Fibroblast of lung (primary cell): Measurements from ENCODE around the gene CHRNA9. TPM values are rescaled to one million over a fixed set of nuclear protein-coding genes. Genes with fewer than 3 reads are reported as not detected.
"Not testable (repeated sequence)": the region's sequence is repeated elsewhere in the genome, so short reads cannot be mapped to it uniquely, and the experiment has no call there.

Experiments
- DNase-seq, 2 donors: peaks; one replicate each; pipeline versions ENCODE4 v3.0.0 to v3.0.0-alpha.2; 2010; ENCODE audit warnings: low read depth in 2 of 2
- H2AFZ ChIP-seq: 2 replicates; pipeline ENCODE4 v1.5.1; 2012; ENCODE audit warnings: low read length, control low read depth, inconsistent platforms
- H3K27ac ChIP-seq: 2 replicates; pipeline ENCODE4 v1.5.1; 2011; ENCODE audit warnings: low read length, control low read depth; ENCODE audit not compliant: insufficient read depth
- H3K27me3 ChIP-seq: 2 replicates; pipeline ENCODE4 v1.5.1; 2011; ENCODE audit warnings: mild to moderate bottlenecking, low read length; ENCODE audit not compliant: control insufficient read depth, insufficient read depth
- H3K36me3 ChIP-seq: 2 replicates; pipeline ENCODE4 v1.5.1; 2011; ENCODE audit warnings: low read length; ENCODE audit not compliant: control insufficient read depth, insufficient read depth
- H3K4me1 ChIP-seq: 2 replicates; pipeline ENCODE4 v1.5.1; 2011; ENCODE audit warnings: low read length; ENCODE audit not compliant: control insufficient read depth, insufficient read depth; ENCODE audit errors: extremely low read depth
- H3K4me2 ChIP-seq: 2 replicates; pipeline ENCODE4 v1.5.1; 2011; ENCODE audit warnings: low read length, control low read depth; ENCODE audit not compliant: insufficient read depth; ENCODE audit errors: extremely low read depth
- H3K4me3 ChIP-seq, 4 experiments: fragments of 200-600 bp in 1 of 4; sonication (generic) in 1 of 4; replicated peaks in 1 of 4; 2 replicates each; pipeline ENCODE4 v1.5.1; 2011 to 2016; ENCODE audit warnings: low read length in 4 of 4, low read depth in 3 of 4, mild to moderate bottlenecking in 3 of 4, control low read depth in 2 of 4, inconsistent platforms in 1 of 4, mixed read lengths in 1 of 4; ENCODE audit not compliant: insufficient read depth in 1 of 4; ENCODE audit errors: control extremely low read depth in 1 of 4
- H3K79me2 ChIP-seq: 2 replicates; pipeline ENCODE4 v1.5.1; 2012; ENCODE audit warnings: mild to moderate bottlenecking, low read length, inconsistent platforms; ENCODE audit not compliant: control insufficient read depth, insufficient read depth
- H3K9ac ChIP-seq: 2 replicates; pipeline ENCODE4 v1.5.1; 2011; ENCODE audit warnings: mild to moderate bottlenecking, low read length, control low read depth; ENCODE audit not compliant: insufficient read depth
- H3K9me3 ChIP-seq: 2 replicates; pipeline ENCODE4 v1.5.1; 2012; ENCODE audit warnings: low read depth, low read length; ENCODE audit not compliant: control insufficient read depth, insufficient read depth
- H4K20me1 ChIP-seq: 2 replicates; pipeline ENCODE4 v1.5.1; 2011; ENCODE audit warnings: low read length; ENCODE audit not compliant: control insufficient read depth, insufficient read depth; ENCODE audit errors: extremely low read depth
- EZH2 ChIP-seq: IDR thresholded peaks from 2 replicates; pipeline ENCODE4 v1.5.1; 2012; ENCODE audit warnings: low read length, control low read depth, mild to moderate bottlenecking; ENCODE audit errors: missing control alignments
- polyA plus RNA-seq, 2 donors: library from polyadenylated mRNA; depleted of rRNA in 1 of 2; stranded (reverse) in 1 of 2; unstranded in 1 of 2; fragments of >200 nt; gene quantifications; 2 replicates each; pipeline ENCODE4 v1.2.1, GENCODE V29; 2011 to 2012; ENCODE audit warnings: missing spikeins in 1 of 2
- total RNA-seq: library from RNA; depleted of rRNA; stranded (reverse); fragments of >200 nt; gene quantifications from 2 replicates; pipeline ENCODE4 v1.2.1, GENCODE V29; 2014
- TF ChIP-seq, protein P1 (sequence below), 2 donors: IDR thresholded peaks in 1 of 2; conservative IDR thresholded peaks in 1 of 2; 1 replicate in 1 of 2; 2 replicates in 1 of 2; pipeline ENCODE4 v1.5.1; 2011 to 2012; ENCODE audit warnings: low read length in 2 of 2, control low read depth in 1 of 2, inconsistent platforms in 1 of 2, low read depth in 1 of 2, mild to moderate bottlenecking in 1 of 2

Gene CHRNA9
- total and polyA plus RNA-seq, 2 donors (not counting 1 experiment from before 2014, with no cell fraction given), result not detected

DNA sequence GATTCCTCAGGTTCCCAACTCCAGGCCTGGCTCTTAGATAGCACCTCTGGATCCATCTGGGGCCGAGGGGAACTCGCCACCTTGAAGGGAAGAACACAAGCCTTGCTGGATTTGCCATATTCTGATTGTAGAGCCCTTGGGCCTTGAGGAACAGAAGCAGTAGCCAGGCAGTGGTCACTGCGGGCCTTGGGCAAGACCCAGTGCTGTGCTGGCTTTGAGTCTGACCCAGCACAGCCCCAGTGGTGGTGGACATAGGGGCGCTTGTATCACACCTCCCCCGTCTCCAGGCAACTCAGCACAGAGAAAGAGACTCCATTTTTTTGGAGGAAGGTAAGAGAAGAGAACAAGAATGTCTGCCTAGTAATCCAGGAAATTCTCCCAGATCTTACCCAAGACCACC is 45.5 kb downstream of the CHRNA9 start:
- TF ChIP-seq, protein P1, sequence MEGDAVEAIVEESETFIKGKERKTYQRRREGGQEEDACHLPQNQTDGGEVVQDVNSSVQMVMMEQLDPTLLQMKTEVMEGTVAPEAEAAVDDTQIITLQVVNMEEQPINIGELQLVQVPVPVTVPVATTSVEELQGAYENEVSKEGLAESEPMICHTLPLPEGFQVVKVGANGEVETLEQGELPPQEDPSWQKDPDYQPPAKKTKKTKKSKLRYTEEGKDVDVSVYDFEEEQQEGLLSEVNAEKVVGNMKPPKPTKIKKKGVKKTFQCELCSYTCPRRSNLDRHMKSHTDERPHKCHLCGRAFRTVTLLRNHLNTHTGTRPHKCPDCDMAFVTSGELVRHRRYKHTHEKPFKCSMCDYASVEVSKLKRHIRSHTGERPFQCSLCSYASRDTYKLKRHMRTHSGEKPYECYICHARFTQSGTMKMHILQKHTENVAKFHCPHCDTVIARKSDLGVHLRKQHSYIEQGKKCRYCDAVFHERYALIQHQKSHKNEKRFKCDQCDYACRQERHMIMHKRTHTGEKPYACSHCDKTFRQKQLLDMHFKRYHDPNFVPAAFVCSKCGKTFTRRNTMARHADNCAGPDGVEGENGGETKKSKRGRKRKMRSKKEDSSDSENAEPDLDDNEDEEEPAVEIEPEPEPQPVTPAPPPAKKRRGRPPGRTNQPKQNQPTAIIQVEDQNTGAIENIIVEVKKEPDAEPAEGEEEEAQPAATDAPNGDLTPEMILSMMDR (conservative IDR thresholded peaks at IDR 0.05 in 1 of 2, IDR thresholded peaks at IDR 0.05 in 1 of 2; ENCODE audit: low read depth in 1 of 2, low read length in 2 of 2), result no peak
- no peak for TF ChIP-seq EZH2

DNA sequence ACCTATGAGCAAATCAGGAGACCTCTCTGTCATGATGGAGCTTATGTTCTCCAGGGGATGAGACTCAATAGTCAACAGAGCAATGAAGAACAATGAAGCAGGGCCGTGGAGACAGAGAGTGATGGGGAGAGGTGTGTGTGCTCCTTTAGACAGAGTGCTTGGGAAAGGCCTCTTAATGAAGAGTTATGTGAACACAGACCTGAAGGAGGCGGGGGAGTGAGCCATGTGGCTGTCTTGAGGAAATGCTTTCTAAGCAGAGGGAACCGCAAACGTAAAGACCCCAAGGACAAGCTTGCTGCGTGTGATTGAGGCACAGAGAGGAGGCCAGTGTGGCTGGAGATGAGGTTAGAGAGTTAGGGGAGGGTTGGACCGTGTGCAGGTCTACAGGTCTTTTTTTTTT is 53.1 kb downstream of the CHRNA9 start:
- H3K4me2 ChIP-seq, result no peak overlapping the region
- TF ChIP-seq EZH2, result no peak
- TF ChIP-seq, protein P1 (conservative IDR thresholded peaks at IDR 0.05 in 1 of 2, IDR thresholded peaks at IDR 0.05 in 1 of 2; ENCODE audit: low read depth in 1 of 2, low read length in 2 of 2), result no peak
- H3K4me1 ChIP-seq, result no peaks in the 10 kb centered on the region
- no peak for DNase-seq
- no peak overlapping the region for H2AFZ ChIP-seq
- no peak overlapping the region for H3K4me3 ChIP-seq
- no peaks in the 10 kb centered on the region for H3K9me3 ChIP-seq
- H3K27ac ChIP-seq, result no peak overlapping the region
- no peak overlapping the region for H3K9ac ChIP-seq
- H4K20me1 ChIP-seq, result no peaks in the 10 kb centered on the region
- H3K36me3 ChIP-seq, result no peaks in the 10 kb centered on the region
- no peaks in the 10 kb centered on the region for H3K79me2 ChIP-seq
- H3K27me3 ChIP-seq, result no peaks in the 10 kb centered on the region

More for the DNA sequence above, 45.5 kb downstream of the CHRNA9 start:
- no peak for DNase-seq
- Histone ChIP-seq H2AFZ (no peak overlapping the region), H3K4me1 (no peaks in the 10 kb centered on the region), H4K20me1 (no peaks in the 10 kb centered on the region), H3K79me2 (no peaks in the 10 kb centered on the region), H3K27ac (no peak overlapping the region), H3K27me3 (no peaks in the 10 kb centered on the region), H3K4me3 (no peak overlapping the region), H3K9ac (no peak overlapping the region), H3K4me2 (no peak overlapping the region), H3K36me3 (no peaks in the 10 kb centered on the region), H3K9me3 (no peaks in the 10 kb centered on the region)

DNA sequence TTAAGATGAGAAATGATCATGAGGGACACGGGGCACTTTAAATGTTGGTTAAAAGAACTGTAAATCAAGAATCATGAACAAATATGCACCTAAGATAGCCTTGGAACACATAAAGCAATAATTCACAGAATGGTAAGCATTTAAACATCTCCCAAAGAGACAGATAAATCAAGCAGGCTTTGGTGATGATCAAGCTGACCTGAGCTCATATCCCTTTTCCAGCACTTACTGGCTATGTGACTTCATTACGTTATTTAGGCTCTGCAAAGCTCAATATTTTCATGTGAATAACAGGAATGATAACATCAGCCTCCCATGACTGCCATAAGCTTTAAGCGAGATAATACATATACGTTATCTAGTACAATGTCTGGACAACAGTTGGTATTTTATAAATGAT is 54.9 kb downstream of the CHRNA9 start:
- Histone ChIP-seq H3K79me2 (no peaks in the 10 kb centered on the region), H3K4me1 (no peaks in the 10 kb centered on the region), H3K27me3 (no peaks in the 10 kb centered on the region), H3K36me3 (no peaks in the 10 kb centered on the region), H3K9ac (no peak overlapping the region), H3K4me3 (no peak overlapping the region), H3K9me3 (no peaks in the 10 kb centered on the region), H3K4me2 (no peak overlapping the region), H3K27ac (no peak overlapping the region), H2AFZ (no peak overlapping the region), H4K20me1 (no peaks in the 10 kb centered on the region)
- TF ChIP-seq EZH2, result no peak
- TF ChIP-seq, protein P1 (conservative IDR thresholded peaks at IDR 0.05 in 1 of 2, IDR thresholded peaks at IDR 0.05 in 1 of 2; ENCODE audit: low read depth in 1 of 2, low read length in 2 of 2), result no peak
- no peak for DNase-seq

DNA sequence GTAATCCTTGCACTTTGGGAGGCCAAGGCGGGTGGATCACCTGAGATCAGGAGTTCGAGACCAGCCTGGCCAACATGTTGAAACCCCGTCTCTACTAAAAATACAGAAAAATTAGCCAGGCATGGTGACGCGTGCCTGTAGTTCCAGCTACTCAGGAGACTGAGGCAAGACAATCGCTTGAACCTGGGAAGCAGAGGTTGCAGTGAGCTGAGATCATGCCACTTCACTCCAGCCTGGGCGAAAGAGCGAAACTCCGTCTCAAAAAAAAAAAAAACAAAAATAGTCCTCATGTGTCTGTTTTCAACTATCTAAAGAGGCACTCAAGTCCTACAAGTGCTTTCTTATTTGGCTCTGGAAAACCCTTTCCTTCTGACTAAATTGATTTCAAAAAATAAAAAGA is 57.1 kb downstream of the CHRNA9 start:
- H4K20me1 ChIP-seq, H3K4me1 ChIP-seq, H3K36me3 ChIP-seq, H3K9me3 ChIP-seq, H3K9ac ChIP-seq, H3K27ac ChIP-seq, H3K4me3 ChIP-seq, H2AFZ ChIP-seq, H3K79me2 ChIP-seq, DNase-seq, H3K4me2 ChIP-seq, H3K27me3 ChIP-seq: not testable (repeated sequence)
